Effector memory CD8-positive, alpha-beta T cell (primary cell): ENCODE data around the gene ZBTB7C.

Experiments
- ATAC-seq: fragments of 150-1000 bp; cut with Tn5 transposase; replicated peaks from 2 replicates; pipeline ENCODE4 v1.10.0; 2021; ENCODE audit warnings: mild to moderate bottlenecking, moderate library complexity
- DNase-seq, 3 experiments: peaks; one replicate each; pipeline ENCODE4 v3.0.0; 2021
- H3K27ac Mint-ChIP-seq, 2 donors: one replicate each; pipeline ENCODE4 v1.8.0; 2022; ENCODE audit warnings: mild to moderate bottlenecking in 2 of 2, mixed read lengths in 2 of 2, moderate library complexity in 2 of 2
- H3K27me3 Mint-ChIP-seq, 2 donors: one replicate each; pipeline ENCODE4 v1.8.0; 2022; ENCODE audit warnings: mixed read lengths in 2 of 2
- H3K36me3 Mint-ChIP-seq: one replicate; pipeline ENCODE4 v1.8.0; 2022; ENCODE audit warnings: mild to moderate bottlenecking, moderate library complexity, mixed read lengths; ENCODE audit not compliant: insufficient read depth
- H3K4me1 Mint-ChIP-seq, 2 donors: one replicate each; pipeline ENCODE4 v1.8.0; 2022; ENCODE audit warnings: low read depth in 2 of 2, mixed read lengths in 2 of 2
- H3K4me3 Mint-ChIP-seq, 2 donors: one replicate each; pipeline ENCODE4 v1.8.0; 2022; ENCODE audit warnings: mild to moderate bottlenecking in 2 of 2, mixed read lengths in 2 of 2, moderate library complexity in 2 of 2
- H3K9me3 Mint-ChIP-seq, 2 donors: one replicate each; pipeline ENCODE4 v1.8.0; 2022; ENCODE audit warnings: mixed read lengths in 2 of 2

The ZBTB7C gene

GRCh38 chr18:48168861-48169260 lies 240.3 kb downstream of the ZBTB7C start:
- ATAC-seq (no peak), DNase-seq (no peak)
- Mint-ChIP-seq H3K9me3 (no peaks in the 10 kb centered on the region), H3K27ac (no peak overlapping the region), H3K27me3 (peaks cover 9 to 36% of the 10 kb centered on the region in 2 donors), H3K36me3 (no peaks in the 10 kb centered on the region), H3K4me3 (no peak overlapping the region), H3K4me1 (peaks cover 0 to 5% of the 10 kb centered on the region in 2 donors)

DNA sequence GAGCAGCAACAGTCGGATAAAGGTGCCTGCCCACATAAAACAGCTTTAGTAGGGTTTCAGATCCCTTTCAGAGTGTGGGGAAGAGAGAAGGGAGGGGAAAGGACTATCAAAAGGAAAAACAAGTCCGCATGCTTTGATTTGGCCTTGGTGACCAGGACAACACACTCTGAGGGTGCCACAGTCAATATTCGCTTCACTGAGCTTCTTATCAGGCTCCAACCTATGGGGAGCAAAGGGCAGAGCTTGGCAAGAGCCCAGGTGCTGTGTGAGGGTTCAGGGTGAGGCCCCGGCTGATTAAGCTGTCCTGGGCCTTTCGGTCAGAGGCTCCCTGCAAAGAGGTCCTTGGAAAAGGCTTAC lies 241.3 kb downstream of the ZBTB7C start:
- no peak for DNase-seq
- Mint-ChIP-seq H3K9me3 (no peaks in the 10 kb centered on the region), H3K4me1 (peaks cover under 1 to 5% of the 10 kb centered on the region in 2 donors), H3K36me3 (no peaks in the 10 kb centered on the region), H3K27me3 (peaks cover 9 to 29% of the 10 kb centered on the region in 2 donors), H3K4me3 (no peak overlapping the region), H3K27ac (no peak overlapping the region)
- no peak for ATAC-seq

DNA sequence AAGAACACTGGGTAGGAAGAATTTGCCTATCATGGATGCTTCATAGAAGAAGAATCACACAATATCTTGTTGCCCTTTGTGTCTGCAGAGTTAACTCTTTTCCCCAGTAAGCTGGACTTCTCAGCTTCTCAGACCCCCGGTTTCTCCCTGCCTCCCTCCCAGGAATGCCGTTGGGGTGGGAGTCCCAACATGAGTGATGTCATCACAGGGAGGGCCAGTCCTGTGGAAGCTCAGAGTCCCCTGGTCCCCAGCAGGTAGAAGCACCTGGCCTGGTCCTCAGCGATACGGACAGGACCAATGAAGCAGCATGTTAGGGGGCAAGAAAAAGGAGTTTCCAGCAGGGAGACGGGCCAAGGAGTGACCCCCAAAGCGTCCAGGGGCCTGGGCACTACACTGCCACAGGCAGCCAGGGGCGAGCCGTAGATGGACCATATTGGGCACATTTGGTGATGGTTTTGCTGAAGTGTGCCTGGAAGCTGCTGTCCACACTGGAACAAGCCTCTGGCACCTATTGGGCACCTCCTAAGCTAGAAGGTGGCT lies 242.8 kb downstream of the ZBTB7C start:
- Mint-ChIP-seq H3K4me3 (no peak overlapping the region), H3K27ac (no peak overlapping the region), H3K27me3 (peaks cover 4 to 20% of the 10 kb centered on the region in 2 donors), H3K9me3 (no peaks in the 10 kb centered on the region), H3K4me1 (peaks cover 9 to 10% of the 10 kb centered on the region in 2 donors), H3K36me3 (no peaks in the 10 kb centered on the region)
- no peak for DNase-seq
- ATAC-seq = no peak

- Mint-ChIP-seq H3K4me1 (peaks cover 10 to 14% of the 10 kb centered on the region in 2 donors), H3K27me3 (peaks cover 9 to 19% of the 10 kb centered on the region in 2 donors), H3K4me3 (no peak overlapping the region), H3K9me3 (no peaks in the 10 kb centered on the region), H3K27ac (no peak overlapping the region), H3K36me3 (no peaks in the 10 kb centered on the region)
- ATAC-seq (no peak), DNase-seq (no peak)
These were observed 243.9 kb downstream of the ZBTB7C start for GRCh38 chr18:48165111-48165866.

DNA sequence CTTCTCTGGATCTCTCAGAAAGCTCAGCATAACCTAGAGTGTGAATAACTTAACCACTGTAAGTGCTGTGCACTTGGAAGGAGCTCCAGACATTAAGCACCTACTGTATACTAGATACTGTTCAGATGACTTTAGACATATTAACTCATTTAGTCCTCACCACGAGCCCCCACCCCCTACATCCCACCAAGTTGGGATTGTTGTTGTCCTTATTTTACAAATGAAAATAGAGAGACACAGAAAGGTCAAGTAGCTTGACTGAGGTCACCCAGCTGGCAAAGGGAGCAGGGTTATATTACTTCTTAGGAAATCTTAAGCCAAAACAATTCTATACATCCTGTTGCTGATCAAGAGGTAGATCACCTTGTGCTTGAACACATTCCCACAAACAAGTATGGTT lies 244.5 kb downstream of the ZBTB7C start:
- Mint-ChIP-seq H3K9me3 (no peaks in the 10 kb centered on the region), H3K27me3 (peaks cover 9 to 13% of the 10 kb centered on the region in 2 donors)
- no peak for ATAC-seq

DNA sequence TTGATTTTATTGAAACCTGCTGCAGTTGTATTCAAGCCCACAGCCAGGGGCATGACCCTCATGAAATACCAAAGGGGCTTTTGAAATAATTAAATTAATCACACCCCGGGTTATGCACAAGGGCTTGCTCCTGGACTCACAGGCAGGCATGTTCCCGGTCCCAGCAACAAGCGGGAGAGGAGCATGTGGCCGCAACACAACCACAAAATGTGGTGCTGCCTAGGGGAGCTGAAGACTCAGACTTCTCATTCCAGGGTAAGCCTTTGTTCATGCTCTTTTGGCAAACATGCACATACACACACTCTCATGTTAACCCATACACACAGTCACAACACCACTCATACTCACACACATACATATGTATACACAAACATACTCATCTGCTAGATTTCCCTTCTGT lies 245.1 kb downstream of the ZBTB7C start:
- no peaks in the 10 kb centered on the region for H3K9me3 Mint-ChIP-seq
- peaks cover 9 to 12% of the 10 kb centered on the region in 2 donors for H3K27me3 Mint-ChIP-seq
- H3K4me1 Mint-ChIP-seq = peaks cover 10 to 14% of the 10 kb centered on the region in 2 donors
- ATAC-seq (no peak), DNase-seq (no peak)
- H3K36me3 Mint-ChIP-seq = no peaks in the 10 kb centered on the region
- H3K27ac Mint-ChIP-seq = no peak overlapping the region
- no peak overlapping the region for H3K4me3 Mint-ChIP-seq

More for the DNA sequence above, 244.5 kb downstream of the ZBTB7C start:
- no peak for DNase-seq
- H3K4me3 Mint-ChIP-seq = no peak overlapping the region
- H3K36me3 Mint-ChIP-seq = no peaks in the 10 kb centered on the region
- H3K27ac Mint-ChIP-seq = no peak overlapping the region
- H3K4me1 Mint-ChIP-seq = peaks cover 10 to 14% of the 10 kb centered on the region in 2 donors

DNA sequence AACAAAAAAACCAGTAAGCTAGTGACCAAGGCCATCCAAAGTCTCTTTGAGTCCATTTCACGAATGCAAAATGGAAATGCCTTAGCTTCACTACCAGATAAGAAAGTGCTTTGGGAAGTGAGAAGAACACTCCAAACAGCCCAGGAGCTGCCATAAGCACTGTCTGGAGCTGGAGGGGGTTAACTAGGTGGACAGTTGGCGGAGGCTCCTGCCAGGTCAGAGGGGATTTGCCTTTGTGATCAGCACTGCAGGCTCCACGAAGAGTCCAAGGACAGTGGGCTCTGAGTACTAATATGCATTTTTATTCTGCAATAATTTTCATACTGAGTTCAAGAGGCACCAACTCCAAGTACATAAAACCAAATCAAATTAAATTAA lies 245.5 kb downstream of the ZBTB7C start:
- Mint-ChIP-seq H3K4me1 (peaks cover 10 to 14% of the 10 kb centered on the region in 2 donors), H3K9me3 (no peaks in the 10 kb centered on the region), H3K36me3 (no peaks in the 10 kb centered on the region), H3K27me3 (peaks cover 9 to 12% of the 10 kb centered on the region in 2 donors), H3K27ac (no peak overlapping the region), H3K4me3 (no peak overlapping the region)
- ATAC-seq (no peak), DNase-seq (no peak)

DNA sequence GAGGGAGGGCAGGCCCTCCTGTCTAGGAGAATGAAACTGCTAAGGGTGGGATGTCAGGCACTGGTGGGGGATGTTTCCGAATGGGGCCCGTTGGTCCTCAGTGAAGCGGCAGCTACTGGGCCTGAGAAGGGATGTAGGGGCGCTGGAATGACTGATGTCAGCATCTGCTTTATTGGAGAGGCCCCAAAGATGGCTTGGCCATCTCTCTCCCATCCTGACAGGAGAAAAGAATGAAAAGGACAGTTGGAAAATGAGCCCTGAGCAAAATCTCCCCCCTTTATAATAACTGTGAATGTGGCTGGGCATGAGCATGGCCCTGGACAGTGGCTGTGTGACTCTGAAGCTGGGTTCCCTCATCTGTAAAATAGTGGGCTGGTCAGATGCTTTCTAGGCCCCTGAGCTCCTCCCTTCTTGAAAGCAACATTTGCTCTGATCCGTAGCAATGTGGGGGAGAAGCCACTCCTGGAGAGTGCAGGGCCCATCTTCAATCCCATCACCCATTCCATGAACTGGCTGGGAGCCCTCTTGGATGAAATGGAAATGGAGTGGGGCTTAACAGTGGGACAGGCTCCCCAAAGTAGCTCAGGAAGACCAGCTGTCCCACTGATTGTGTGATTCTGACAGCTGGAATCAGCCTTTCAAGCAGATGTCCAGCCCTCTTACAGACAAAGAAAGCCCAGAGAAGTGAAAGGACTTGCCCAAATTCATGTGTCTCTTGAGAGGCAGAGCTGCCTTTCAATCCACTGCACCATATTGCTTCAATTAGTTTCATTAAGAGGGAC lies 246.0 kb downstream of the ZBTB7C start:
- Mint-ChIP-seq H3K4me3 (no peak overlapping the region), H3K36me3 (no peaks in the 10 kb centered on the region), H3K4me1 (peaks cover 10 to 14% of the 10 kb centered on the region in 2 donors), H3K9me3 (no peaks in the 10 kb centered on the region), H3K27ac (peak overlapping the region in 1 of 2 donors; percentile 13), H3K27me3 (peaks cover 9 to 13% of the 10 kb centered on the region in 2 donors)
- DNase-seq (no peak), ATAC-seq (no peak)

DNA sequence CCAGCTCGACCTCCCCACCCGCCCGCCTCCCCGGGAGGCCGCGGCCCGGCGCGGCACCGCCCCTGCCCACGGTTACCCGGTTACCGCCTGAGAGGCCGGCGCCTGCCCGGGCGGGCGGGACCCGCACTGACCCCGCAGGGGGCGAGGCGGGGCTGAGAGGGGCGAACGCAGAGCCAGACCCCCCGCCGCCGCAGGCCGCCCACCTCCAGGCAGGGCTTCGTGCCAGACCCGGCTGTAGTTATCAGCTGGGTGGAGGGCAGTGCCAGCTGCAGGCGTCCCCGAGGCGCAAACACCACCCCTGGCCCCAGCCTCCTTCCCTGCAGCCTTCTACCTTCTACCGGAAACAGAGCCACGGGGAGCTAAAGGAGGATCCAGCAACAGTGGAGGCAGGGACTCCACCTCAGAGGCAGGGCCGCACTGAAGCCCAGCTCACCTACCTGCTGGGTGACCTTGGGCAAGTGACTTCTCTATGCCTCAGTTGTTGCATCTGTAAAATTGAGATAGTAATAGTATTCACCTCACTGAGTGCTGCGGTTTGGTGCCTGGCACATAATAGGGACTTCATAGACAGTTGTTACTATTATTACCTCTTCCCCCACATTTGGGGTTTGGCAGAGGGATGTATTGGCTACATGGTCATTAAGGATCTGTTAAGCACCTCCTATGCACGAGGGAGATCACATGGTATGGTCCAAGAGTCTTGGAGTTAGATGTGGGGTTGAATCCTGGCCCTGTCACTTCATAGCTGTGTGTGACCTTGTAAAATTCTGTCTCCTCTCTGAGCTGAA lies 247.1 kb downstream of the ZBTB7C start:
- ATAC-seq (peak; percentile 60), DNase-seq (no peak)
- peak overlapping the region in 1 of 2 donors; percentile 13 for H3K27ac Mint-ChIP-seq
- no peaks in the 10 kb centered on the region for H3K9me3 Mint-ChIP-seq
- H3K36me3 Mint-ChIP-seq = no peaks in the 10 kb centered on the region
- H3K27me3 Mint-ChIP-seq = peaks cover 6 to 11% of the 10 kb centered on the region in 2 donors
- H3K4me1 Mint-ChIP-seq = peaks cover 8 to 14% of the 10 kb centered on the region in 2 donors
- peak overlapping the region; percentile 77 to 79 for H3K4me3 Mint-ChIP-seq

- peaks cover 5 to 14% of the 10 kb centered on the region in 2 donors for H3K4me1 Mint-ChIP-seq
- no peaks in the 10 kb centered on the region for H3K36me3 Mint-ChIP-seq
- peak overlapping the region; percentile 74 to 77 for H3K4me3 Mint-ChIP-seq
- H3K9me3 Mint-ChIP-seq = no peaks in the 10 kb centered on the region
- ATAC-seq (peak; percentile 92), DNase-seq (peak; percentile 39 to 43 (median 41))
- peaks cover 4 to 15% of the 10 kb centered on the region in 2 donors for H3K27me3 Mint-ChIP-seq
- peak overlapping the region in 1 of 2 donors; percentile 81 for H3K27ac Mint-ChIP-seq
These were observed 247.8 kb downstream of the ZBTB7C start for GRCh38 chr18:48161191-48161910.

DNA sequence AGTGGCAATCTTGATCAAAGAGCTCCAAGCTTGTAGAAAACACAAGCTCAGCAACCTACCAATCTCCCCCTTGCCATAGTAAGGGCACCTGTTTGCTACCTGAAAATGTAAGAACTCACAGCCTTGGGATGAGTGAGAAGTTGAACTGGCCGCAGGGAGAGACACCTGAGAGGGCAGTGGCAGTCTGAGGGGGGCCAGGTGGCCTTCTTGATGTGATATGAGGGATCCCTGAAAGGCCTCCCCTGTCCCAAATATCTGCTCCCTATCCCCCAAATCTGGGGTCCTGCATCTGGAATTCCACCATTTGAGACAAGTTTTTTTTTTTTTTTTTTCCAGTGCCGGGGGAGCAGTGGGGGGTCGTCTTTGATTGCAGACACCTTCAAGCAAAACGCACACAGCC lies 248.6 kb downstream of the ZBTB7C start:
- H3K27me3 Mint-ChIP-seq = peaks cover 4 to 17% of the 10 kb centered on the region in 2 donors
- no peak for ATAC-seq
- H3K4me3 Mint-ChIP-seq = peak overlapping the region; percentile 74 to 77
- peak overlapping the region in 1 of 2 donors; percentile 81 for H3K27ac Mint-ChIP-seq
- DNase-seq = no peak
- no peaks in the 10 kb centered on the region for H3K36me3 Mint-ChIP-seq
- H3K9me3 Mint-ChIP-seq = no peaks in the 10 kb centered on the region
- peaks cover 5 to 14% of the 10 kb centered on the region in 2 donors for H3K4me1 Mint-ChIP-seq

DNA sequence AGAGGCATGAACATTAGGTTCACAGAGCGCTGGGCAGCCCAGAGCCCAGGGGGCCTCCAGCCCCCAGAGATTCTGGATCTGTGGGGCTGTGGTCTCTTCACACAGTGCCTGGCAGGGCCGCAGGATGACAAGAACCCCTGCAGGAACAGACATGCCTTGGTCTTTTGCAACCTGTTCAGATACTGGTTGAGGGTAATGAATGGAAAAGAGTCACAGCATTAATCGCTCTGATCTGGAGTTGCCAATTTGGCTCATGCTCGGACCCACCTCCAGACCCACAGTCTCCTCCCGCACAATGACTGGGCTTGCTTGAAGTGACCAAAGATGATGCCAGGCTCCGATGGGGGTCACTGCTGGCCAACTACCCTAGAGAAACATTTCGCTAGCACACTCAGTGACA lies 249.4 kb downstream of the ZBTB7C start:
- Mint-ChIP-seq H3K27me3 (peaks cover 4 to 17% of the 10 kb centered on the region in 2 donors), H3K4me3 (no peak overlapping the region), H3K9me3 (no peaks in the 10 kb centered on the region), H3K36me3 (no peaks in the 10 kb centered on the region), H3K4me1 (peaks cover 5 to 14% of the 10 kb centered on the region in 2 donors), H3K27ac (no peak overlapping the region)
- no peak for DNase-seq
- ATAC-seq = no peak
